GM21529 (cell line): ENCODE measurements around the gene CCDC51.

Source experiments
- ATAC-seq: cut with Tn5 transposase; IDR thresholded peaks from one replicate; pipeline ENCODE4 v1.9.1; 2021; ENCODE audit not compliant: unreplicated experiment

The CCDC51 gene

DNA sequence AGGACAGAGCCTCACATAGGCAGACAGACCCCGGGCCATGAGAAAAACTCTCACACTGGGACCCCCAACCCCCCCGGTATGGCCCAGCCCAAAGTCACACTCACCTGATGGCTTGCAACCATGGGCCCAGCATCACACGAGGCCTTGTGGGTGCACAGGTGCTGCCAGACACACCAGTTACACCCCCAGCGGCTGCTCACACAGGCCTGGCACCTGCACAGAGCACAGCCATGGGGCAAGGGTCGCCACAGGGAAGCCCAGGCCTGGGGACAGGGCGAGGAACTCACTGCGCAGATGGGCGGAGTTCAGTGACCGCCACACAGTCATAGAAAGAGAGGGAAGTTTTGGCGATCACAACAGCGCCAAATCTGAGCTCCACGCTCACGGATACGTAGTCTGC is 19.4 kb downstream of the CCDC51 start:
- no peak for ATAC-seq

DNA sequence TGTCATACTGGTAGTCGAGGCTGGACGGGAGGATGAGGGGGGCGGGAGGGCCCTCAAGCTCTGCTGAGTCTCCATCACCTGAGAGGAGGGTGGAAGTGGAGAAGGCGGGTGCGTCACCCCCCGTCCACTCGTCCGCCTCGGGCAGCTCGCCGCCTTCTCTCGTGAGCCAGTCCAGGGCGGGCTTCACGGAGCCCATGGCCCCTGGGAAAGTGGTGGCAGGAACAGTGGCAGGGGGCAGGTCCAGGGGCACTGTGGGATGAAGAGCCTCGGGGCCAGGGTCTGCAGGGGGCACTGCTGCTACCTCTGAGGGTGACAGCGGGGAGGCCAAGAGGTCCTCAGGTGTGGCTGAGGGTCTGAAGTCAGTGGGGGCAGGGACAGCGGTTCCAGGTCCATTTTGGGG is 20.3 kb downstream of the CCDC51 start:
- ATAC-seq: no peak

DNA sequence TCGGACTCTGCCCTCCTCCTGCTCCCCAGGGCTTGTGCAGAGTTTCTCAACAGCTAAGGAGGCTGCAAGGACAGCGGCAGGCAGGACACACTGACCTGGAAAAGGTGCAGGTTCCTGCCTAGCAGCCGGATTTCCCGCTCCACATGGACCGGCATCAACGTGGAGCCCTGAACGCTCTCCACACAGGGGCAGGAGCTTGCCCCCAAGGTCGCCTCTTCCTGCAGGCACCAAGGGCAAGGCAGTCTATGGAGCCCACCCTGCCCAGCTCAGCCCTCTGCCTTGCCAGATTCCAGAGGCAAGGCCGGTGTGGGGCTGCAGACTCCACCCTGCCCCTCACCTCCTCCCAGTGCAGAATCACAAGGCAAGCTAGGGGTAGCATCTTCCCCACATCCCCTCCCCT is 20.8 kb downstream of the CCDC51 start:
- no peak for ATAC-seq

DNA sequence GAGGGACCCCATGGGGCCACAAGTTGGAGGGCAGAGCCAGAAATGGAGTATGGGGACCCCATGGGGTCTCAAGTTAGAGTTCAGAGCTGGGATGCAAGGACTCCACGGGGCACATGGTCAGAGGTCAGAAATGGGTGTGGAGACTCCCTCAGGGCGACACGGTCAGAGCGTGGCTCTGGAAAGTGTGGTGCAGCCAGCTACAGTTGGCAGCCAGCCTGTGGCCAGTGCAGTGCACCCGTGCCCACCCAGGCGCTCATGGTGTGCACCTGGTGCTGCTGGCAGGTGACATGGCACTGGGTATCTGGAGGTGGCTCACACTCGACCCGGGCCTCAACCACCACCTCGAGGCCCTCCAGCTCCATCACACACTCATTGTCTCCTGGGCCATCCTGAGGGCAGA is 21.3 kb downstream of the CCDC51 start:
- ATAC-seq: no peak

DNA sequence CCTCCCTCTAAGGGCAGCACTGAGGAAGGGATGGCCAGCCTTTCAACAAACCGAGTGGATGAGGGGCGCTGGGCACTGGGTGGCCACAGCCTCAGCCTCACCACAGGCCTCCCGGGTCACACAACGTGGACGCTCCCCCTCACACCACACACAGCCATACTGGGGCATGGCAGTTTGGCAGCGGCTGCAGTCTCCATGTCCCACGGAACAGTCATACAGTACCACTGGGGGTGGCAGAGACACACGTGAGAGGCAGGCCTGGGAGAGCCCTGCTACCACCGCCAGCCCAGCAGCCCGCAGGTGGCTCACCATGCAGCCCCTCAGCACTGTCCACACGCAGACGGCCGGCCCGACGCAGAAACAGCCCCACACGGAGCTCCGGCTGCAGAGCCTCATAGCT is 21.8 kb downstream of the CCDC51 start:
- no peak for ATAC-seq

DNA sequence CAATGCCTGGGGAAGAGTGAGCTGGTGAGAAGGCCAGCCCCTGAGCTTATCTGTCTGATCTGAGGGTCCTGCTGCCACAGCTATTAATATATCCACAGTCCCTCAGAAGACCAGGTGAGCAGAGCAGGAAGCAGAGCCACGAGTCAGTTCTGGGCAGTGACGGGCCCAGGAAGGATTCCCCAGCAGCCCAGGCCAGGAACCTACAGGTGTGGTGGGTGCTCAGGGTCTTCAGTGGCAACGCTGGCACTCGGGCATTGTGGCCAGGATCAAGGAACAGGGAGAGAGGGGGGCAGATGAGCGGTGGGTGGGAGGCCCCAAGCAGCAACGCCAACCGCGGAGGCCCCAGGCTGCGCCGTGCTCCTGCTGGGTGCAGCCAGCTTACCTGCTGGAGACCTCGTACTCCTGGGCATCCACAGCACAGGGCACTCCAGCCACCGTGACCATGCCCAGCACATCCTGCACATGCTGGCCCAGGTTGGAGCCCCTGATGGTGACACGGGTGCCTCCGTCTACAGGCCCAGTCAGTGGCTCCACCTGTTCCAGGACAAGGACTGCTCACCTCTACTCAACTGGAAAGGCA is 22.3 kb downstream of the CCDC51 start:
- ATAC-seq: no peak

DNA sequence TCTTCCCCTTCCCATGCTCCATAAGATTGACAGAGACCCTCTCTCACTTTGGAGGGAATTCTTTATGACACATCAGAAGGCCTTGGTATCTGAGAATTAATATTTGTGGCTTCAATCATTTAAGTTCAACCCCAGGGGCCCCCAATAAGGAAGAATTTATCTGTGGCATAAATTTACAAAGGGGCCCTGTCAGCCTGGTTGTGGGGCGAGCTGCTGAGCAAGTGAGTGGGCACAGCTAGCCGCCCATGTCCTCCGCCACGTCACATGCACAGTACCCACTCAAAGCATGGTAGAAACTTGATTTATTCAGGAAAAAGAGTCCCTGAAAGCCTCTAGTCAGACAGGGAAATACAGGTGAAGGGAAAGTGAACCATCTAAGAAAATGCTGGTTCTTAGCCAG is 23.4 kb downstream of the CCDC51 start:
- ATAC-seq: no peak

DNA sequence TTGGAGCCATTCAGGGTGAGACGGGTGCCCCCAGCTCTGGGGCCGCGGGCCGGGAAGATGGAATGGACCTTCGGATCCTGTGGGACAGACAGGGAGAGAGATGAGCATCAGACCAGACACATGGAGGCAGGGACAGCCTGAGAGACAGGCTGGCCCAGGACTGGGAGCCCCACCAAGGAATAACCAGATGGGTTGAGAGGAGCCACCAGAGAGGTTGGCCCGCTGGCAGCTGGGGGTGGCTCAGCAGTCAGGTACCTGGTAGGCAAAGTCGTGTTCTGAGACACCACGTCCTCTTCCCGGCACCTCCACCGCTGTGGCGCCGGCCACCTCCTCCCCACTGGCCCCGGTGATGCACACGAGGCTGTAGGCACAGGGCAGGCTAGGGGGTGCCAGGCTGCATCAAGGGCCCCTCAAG is 23.8 kb downstream of the CCDC51 start:
- no peak for ATAC-seq

DNA sequence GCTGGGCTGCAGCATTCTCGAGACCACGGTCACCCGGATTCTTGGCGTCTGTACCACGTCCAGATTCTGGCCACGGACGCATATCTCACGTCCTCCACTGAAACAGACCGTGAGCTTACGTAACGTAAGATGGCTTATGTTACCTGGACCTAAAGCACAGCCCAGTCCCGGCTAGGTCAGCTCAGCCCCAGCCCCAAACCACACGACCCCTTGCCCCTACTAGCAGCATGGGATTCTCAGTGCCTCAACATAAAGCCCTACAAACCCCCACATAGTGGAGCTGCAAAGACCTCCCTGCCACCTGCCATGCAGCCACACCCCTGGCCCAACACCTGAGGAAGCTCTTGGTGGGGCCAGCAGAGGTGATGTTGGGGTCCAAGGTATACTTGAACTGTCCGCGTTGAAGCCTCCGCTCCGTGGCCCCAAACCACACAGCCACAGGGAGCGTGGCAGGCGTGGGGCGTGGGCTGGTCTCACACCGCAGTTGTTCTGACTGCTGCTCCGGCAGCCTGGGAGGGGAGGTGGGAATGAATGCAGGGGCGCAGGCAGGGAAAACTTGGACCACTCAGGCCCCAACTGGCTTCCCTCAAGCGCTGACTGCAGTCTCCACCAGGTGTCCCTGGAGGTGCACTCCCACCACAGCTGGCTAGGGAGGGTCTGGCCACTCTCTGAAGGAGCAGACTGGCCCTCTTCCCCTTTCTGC is 24.5 kb downstream of the CCDC51 start:
- no peak for ATAC-seq

DNA sequence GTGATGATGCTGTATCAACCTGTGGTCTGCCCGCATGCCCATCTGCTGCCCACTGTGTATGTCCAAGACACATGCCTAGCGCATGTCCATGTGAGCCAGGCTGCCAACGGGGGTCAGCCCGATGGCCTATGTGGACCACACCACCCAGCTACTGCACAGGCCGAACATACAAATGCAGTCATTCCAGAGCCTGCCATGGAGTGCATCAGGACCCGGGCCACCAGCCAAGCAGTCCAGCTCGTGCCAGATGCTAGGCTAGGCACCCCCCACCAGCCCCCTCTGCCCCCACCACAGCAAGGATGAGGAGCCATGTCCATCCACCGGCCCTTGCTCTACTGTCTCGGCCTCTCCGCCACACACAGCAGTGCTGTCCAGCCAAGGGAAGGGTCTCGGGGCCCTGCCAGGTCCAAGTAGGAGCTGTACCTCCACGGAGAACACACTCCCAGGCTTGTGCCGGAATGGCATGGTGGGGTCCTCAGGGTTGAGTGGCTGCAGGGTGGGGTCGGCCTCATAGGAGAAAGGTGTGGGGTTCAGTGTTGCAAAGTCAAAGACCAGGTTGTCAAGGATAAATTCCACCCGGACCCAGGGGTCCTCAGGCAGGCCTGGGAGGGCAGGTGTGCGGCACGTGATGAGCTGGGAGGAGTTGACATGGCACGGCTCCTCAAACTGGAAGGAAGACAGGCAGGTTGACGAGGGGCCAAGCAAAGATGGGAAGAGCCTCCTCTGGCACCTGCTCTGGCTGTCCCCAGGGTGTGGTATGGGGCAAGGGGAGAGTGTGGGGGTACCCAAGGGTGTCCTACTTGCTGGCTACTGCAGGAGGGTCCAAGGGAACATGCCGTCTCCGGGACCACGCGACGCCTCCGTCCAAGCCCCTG is 25.3 kb downstream of the CCDC51 start:
- ATAC-seq: no peak

DNA sequence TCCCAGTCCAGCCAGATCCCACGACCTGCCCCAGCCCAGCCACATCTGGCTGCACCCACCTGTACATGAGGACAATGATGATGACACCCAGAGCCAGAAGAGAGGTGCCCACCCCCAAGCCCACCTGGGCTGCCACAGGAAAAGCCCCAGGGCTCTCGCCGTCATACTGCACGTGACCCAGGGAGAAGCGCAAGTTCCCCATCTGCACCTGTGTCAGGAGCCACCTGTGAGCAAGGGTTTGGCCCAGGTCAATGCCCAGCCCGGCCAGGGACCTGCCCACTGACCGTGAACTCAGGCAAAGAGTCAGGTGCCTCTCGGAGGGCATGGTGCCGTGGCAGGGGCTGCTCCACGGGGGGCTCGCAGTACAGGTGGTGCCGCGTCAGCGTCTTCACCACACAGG is 26.3 kb downstream of the CCDC51 start:
- ATAC-seq: no peak

DNA sequence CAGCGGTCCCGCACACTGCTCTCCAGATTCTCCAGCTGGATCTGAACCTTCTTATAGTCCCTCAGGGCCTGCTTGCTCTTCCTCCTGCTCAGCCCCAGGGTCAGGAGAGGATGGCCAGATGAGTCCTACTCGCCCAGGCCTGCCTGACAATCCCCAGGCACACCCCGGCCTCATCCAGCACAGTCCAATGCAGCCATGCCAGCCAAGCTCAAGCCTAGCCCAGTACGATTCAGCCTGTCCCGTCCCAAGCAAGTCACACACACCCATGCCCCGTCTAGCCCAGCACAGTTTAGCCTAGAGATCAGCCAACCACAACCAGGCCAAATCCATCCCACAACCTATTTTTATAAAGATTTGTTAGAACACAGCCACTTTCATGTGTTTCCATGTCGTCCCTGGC is 26.8 kb downstream of the CCDC51 start:
- no peak for ATAC-seq

DNA sequence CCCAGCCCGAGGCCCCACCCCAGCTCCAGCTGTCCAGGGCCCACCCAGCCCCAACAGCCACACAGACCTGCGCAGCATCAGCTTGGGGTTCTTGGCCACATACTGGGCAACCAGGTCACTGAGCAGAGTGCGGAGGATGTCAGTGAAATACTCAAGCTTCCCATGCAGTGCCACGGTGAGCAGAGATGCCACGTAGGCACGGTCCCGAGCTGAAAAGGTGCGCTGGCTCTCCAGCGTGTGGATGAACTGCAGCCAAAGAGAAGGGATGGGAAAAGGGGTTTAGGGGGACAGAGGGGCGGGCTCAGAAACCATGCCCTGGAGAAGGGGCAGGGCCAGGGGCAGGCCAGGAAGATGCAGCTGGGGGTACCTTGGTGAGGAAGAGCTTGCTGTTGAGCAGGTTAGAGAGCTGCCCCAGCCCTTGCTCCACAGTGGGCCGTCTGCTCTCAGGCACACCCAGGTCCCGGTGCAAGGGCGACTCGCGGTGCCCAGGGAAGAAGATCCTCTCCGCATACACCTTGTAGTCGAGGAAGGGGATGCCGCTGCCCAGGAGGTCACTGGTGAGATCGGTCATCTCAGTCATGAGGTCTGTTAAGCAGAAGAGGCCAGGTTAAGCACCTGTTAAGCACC is 27.4 kb downstream of the CCDC51 start:
- ATAC-seq: no peak

DNA sequence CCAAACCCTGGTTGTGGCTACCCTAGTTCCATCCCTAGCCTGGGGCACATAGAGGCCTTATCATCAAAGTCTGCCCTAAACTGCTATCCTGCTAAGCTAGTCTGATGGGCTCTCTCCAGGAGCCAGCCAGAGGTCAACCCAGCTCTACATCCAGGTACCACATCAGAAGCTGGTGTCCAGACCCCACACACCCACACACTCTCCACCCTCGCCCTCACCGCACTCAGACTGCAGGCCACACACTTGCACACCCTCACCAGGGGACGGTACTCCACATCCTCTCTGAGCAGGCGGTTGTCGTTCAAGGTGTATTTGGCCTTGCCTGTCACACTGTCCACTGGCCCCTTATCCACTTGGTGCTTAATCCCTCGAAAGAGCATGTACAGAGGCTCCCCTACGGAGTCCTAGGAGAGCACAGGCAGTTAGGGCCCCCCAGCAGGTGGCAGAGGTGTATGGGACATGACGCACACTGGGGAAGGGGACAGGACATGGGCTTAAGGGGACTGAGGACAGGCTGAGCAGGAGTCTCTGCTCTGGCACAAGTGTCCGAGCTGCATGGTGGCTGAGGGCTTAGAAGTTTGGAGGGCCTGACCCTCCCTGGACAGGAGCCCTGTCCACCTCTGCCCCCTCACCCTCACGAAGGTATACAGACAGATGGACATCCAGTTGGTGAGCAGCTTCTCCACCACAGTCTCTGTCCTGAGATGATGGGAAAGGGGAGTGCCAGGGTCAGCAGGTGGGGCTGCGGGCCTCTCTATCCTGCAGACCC is 28.1 kb downstream of the CCDC51 start:
- ATAC-seq: no peak

DNA sequence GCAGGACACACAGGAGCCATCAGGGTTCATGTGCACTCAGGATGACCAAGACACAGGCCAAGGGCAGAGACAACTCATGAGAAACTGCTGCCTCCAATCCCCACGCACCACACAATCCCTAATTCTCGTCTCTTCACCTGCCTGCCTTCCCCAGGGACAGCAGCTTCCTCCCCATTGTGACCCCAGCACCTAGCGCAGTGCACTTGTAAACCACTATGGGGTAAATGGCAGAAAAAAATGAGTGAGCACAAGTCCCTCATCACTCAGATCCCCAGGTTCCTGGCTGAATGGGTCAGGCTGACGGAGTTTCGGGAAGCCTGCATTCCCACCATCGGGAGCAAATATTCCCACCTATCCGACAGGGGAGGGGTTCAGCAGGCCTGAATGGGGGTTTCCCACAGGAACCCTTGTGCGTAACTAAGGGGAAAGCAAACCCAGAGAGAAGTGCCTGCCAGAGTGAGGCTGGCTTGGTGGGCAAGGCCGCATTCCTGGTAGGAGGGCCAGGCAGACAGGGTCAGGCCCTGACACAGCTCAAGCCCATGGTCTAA is 28.8 kb downstream of the CCDC51 start:
- no peak for ATAC-seq

DNA sequence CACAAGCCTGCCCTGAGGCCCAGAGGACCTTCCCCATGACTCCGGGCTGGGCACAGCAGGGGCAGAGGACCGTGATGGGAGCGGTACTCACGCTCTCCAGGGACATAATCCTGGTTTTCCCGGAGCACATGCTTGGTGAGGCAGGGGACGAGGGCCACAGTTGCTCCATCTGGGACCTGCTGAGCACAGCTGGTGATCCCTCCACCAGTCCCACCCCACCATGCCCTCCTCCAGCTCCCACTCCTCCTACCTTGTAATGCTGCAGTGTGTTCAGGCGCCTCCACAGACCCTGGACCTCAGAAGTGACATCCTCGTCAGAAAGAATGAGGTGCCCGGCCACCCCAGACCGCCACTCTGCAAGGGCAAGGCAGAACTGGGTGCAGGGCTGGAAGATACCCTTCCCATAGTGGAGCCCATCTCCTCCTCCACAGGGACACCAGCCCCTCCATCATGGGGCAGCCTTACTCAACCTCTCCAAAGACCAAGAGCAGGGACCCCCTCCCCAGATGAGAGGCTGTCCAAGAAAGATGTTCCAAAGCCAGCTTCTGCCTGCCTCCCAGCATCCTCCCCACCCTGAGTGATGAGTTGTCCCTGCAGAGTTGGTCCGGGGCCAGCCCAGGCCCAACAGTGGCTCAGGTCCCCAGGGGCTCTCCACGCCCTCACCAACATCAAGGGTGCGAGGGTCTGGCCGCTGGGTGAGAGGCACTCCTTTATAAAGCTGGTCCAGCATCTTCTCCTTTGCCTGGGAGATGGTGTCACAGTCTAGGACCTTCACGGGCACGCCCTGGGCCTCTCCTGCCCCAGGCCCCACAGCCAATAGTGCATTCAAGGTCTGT is 29.5 kb downstream of the CCDC51 start:
- ATAC-seq: no peak

DNA sequence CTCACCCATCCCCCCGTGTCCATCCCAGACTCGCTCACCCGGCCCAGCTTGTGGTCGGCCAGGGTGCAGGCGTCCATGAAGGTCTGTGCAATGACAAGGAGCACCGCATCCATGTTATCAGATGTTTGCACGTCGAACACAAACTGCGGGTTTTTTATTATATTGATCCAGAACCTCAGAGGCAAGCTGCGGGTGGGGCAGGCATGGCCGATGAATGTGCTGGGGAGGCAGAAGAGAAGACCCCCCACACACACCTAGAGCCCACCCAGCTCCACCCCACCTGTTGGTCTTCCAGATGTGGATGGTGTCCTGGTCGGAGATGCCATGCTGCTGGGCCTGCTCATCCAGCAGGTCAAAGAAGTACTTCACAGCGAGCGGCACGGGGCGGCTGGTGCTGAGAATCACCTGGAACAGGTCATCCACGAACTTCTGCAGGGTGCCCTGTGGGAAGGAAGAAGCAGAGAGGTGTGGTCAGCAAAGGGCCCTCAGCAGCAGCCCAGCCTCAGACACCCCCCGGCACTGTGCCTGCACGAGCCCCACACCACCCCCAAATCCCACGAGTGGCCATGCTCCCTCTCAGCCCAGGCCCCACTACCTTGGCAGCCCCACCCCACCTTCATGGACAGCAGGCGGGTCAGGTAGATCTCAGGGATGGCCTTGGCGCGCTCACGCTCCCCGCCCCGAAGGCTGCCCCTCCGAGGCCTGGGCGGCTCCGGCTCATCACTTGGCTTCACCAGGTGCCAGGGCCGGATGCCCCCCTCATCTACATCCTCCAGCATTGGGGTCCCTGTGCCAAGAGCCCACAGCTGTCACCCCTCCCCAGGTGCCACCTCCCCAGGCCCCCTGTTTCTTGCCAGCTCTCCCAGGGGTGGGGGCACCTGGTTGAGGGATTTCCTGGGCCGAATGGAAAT is 30.4 kb downstream of the CCDC51 start:
- no peak for ATAC-seq

DNA sequence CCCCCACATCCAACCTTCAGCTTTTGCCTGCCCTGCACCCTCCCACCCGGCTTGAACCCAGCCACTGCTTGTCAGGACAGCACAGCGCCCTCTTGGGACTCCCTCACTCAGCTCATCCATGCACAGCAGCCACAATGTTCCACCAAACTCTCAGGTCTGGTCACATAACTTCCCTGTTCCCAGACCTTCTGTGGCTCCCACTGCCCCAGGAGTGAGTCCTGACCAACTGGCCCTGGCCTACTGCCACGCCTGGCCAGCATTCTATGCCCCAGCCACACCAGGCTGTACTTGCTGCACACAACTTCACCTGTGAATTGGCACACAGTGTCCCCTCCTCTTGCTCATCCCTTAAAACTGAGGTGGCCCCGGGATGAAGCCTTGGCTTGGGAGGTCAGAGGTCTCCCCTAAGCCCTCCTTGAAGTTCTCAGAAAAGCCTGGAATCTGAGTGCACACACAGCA is 31.1 kb downstream of the CCDC51 start:
- ATAC-seq: no peak
